ENCODE data around the gene KCNK2. TPM values are rescaled to one million over a fixed set of nuclear protein-coding genes. Genes with fewer than 3 reads are reported as not detected.

The KCNK2 gene
- total and polyA plus RNA-seq, 2 experiments from 2014 or later = 1.8 to 4.1 TPM

- Histone ChIP-seq H3K4me1 (ENCODE audit: insufficient read depth) (no peaks in the 10 kb centered on the region), H3K9me3 (ENCODE audit: low read depth) (no peaks in the 10 kb centered on the region), H3K79me2 (no peaks in the 10 kb centered on the region), H3K4me3 (no peak overlapping the region), H2AFZ (no peak overlapping the region), H3K36me3 (replicated peaks; ENCODE audit: insufficient read depth, low read depth) (no peaks in the 10 kb centered on the region), H3K4me2 (no peak overlapping the region), H3K9me2 (replicated peaks; ENCODE audit: insufficient read depth) (no peaks in the 10 kb centered on the region), H3K27me3 (no peaks in the 10 kb centered on the region), H4K20me1 (ENCODE audit: insufficient read depth, poor library complexity, severe bottlenecking) (no peaks in the 10 kb centered on the region), H3K27ac (no peak overlapping the region)
- DNase-seq (ENCODE audit: low spot score) = no peak
- TF ChIP-seq EZH2 (IDR thresholded peaks at IDR 0.05; ENCODE audit: borderline replicate concordance) (no peak), CTCF (IDR thresholded peaks at IDR 0.05; ENCODE audit: poor library complexity) (no peak), EZH2phosphoT487 (IDR thresholded peaks at IDR 0.05; ENCODE audit: low read depth, severe bottlenecking, unreplicated experiment) (no peak)
Measured at GRCh38 chr1:215119056-215119455, 36.5 kb downstream of the KCNK2 start.

- TF ChIP-seq CTCF (IDR thresholded peaks at IDR 0.05; ENCODE audit: poor library complexity) = no peak
- TF ChIP-seq EZH2 (IDR thresholded peaks at IDR 0.05; ENCODE audit: borderline replicate concordance) = no peak
- no peak for TF ChIP-seq EZH2phosphoT487 (IDR thresholded peaks at IDR 0.05; ENCODE audit: low read depth, severe bottlenecking, unreplicated experiment)
- H3K4me2 ChIP-seq = no peak overlapping the region
- no peaks in the 10 kb centered on the region for H3K4me1 ChIP-seq (ENCODE audit: insufficient read depth)
- no peaks in the 10 kb centered on the region for H3K27me3 ChIP-seq
- H3K4me3 ChIP-seq = no peak overlapping the region
- H2AFZ ChIP-seq = no peak overlapping the region
- no peaks in the 10 kb centered on the region for H4K20me1 ChIP-seq (ENCODE audit: insufficient read depth, poor library complexity, severe bottlenecking)
- no peaks in the 10 kb centered on the region for H3K36me3 ChIP-seq (replicated peaks; ENCODE audit: insufficient read depth, low read depth)
- no peaks in the 10 kb centered on the region for H3K79me2 ChIP-seq
- no peak for DNase-seq (ENCODE audit: low spot score)
- 71% methylated on average over 3 of the region's 3 CpGs for WGBS (ENCODE audit: low lambda C conversion rate, missing lambda C conversion rate)
- H3K27ac ChIP-seq = no peak overlapping the region
- H3K9me3 ChIP-seq (ENCODE audit: low read depth) = no peaks in the 10 kb centered on the region
- H3K9me2 ChIP-seq (replicated peaks; ENCODE audit: insufficient read depth) = no peaks in the 10 kb centered on the region
Measured at GRCh38 chr1:215119719-215120365, 37.3 kb downstream of the KCNK2 start.

DNA sequence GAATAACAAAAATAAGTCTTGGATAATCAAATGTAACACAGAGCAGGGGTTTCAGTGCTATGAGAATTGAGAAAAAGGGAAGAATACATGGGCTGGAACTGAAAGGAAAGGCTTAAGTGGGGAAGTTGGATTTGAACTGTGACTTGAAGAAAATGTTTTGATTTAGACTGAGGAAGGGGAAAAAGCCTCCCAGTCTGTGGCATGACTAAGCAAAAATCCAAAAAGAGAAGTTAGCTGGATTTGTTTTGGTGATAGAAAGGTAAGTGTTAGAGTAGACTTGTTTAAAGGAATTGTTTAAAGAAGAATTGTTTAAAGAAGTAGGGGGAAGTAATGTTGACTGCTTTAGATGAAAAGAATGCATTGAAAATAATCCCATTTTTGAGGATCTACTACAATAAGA is 46.0 kb downstream of the KCNK2 start:
- Histone ChIP-seq H3K4me1 (ENCODE audit: insufficient read depth) (no peaks in the 10 kb centered on the region), H4K20me1 (ENCODE audit: insufficient read depth, poor library complexity, severe bottlenecking) (no peaks in the 10 kb centered on the region), H3K4me3 (no peak overlapping the region), H3K36me3 (replicated peaks; ENCODE audit: insufficient read depth, low read depth) (no peaks in the 10 kb centered on the region), H3K9me2 (replicated peaks; ENCODE audit: insufficient read depth) (no peaks in the 10 kb centered on the region), H3K27me3 (no peaks in the 10 kb centered on the region), H3K4me2 (no peak overlapping the region), H3K79me2 (no peaks in the 10 kb centered on the region), H3K27ac (no peak overlapping the region), H3K9me3 (ENCODE audit: low read depth) (no peaks in the 10 kb centered on the region), H2AFZ (no peak overlapping the region)
- no peak for DNase-seq (ENCODE audit: low spot score)
- TF ChIP-seq EZH2phosphoT487 (IDR thresholded peaks at IDR 0.05; ENCODE audit: low read depth, severe bottlenecking, unreplicated experiment) (no peak), EZH2 (IDR thresholded peaks at IDR 0.05; ENCODE audit: borderline replicate concordance) (no peak)

- Histone ChIP-seq H3K9me3 (ENCODE audit: low read depth) (no peaks in the 10 kb centered on the region), H2AFZ (no peak overlapping the region), H3K9me2 (replicated peaks; ENCODE audit: insufficient read depth) (no peaks in the 10 kb centered on the region), H3K27ac (no peak overlapping the region), H4K20me1 (ENCODE audit: insufficient read depth, poor library complexity, severe bottlenecking) (no peaks in the 10 kb centered on the region), H3K4me2 (no peak overlapping the region), H3K36me3 (replicated peaks; ENCODE audit: insufficient read depth, low read depth) (no peaks in the 10 kb centered on the region), H3K4me1 (ENCODE audit: insufficient read depth) (no peaks in the 10 kb centered on the region), H3K79me2 (no peaks in the 10 kb centered on the region), H3K4me3 (no peak overlapping the region), H3K27me3 (no peaks in the 10 kb centered on the region)
- no peak for DNase-seq (ENCODE audit: low spot score)
- TF ChIP-seq EZH2 (IDR thresholded peaks at IDR 0.05; ENCODE audit: borderline replicate concordance) (no peak), CTCF (IDR thresholded peaks at IDR 0.05; ENCODE audit: poor library complexity) (no peak), EZH2phosphoT487 (IDR thresholded peaks at IDR 0.05; ENCODE audit: low read depth, severe bottlenecking, unreplicated experiment) (no peak)
Measured at GRCh38 chr1:215131291-215131690, 48.8 kb downstream of the KCNK2 start.

Data from hepatocyte (in vitro differentiated cells).